Measurements from ENCODE around the gene VSTM4. TPM values are rescaled to one million over a fixed set of nuclear protein-coding genes. Genes with fewer than 3 reads are reported as not detected.

VSTM4 gene
- total and polyA plus RNA-seq, 2 donors (not counting 1 experiment from before 2014, with no cell fraction given), result not detected

- WGBS (ENCODE audit: insufficient coverage), result 84% methylated on average over 3 of the region's 3 CpGs
- H3K9me3 ChIP-seq (ENCODE audit: control extremely low read depth in 1 of 3, control insufficient read depth in 2 of 3, insufficient read depth in 1 of 3, low read length in 2 of 3), result peaks cover 0 to 5% (median 0%) of the 10 kb centered on the region in 3 donors
- Mint-ChIP-seq H3K4me3 (no peak overlapping the region), H3K27ac (no peak overlapping the region), H3K27me3 (peaks cover 24% of the 10 kb centered on the region), H3K9me3 (ENCODE audit: insufficient read depth) (no peaks in the 10 kb centered on the region), H3K4me1 (peaks cover 4% of the 10 kb centered on the region)
- H3K4me2 ChIP-seq (replicated peaks; ENCODE audit: low read depth, low read length, poor library complexity, severe bottlenecking), result no peak overlapping the region
- H2AFZ ChIP-seq (ENCODE audit: insufficient read depth, low read depth, low read length, poor library complexity, severe bottlenecking), result no peak overlapping the region
- TF ChIP-seq EZH2 (IDR thresholded peaks at IDR 0.05; ENCODE audit: borderline replicate concordance, insufficient read depth, low read depth, low read length, poor library complexity, severe bottlenecking), result no peak
- TF ChIP-seq CTCF (IDR thresholded peaks at IDR 0.05), result no peak
- H3K27me3 ChIP-seq (replicated peaks in 1 of 4; ENCODE audit: control extremely low read depth in 1 of 4, control insufficient read depth in 3 of 4, insufficient read depth in 4 of 4, low read length in 3 of 4), result peaks cover 0 to 49% (median 16%) of the 10 kb centered on the region in 4 experiments
- no peak overlapping the region for H3K27ac ChIP-seq (ENCODE audit: low read length in 2 of 2)
- no peaks in the 10 kb centered on the region for H4K20me1 ChIP-seq (ENCODE audit: control insufficient read depth, insufficient read depth, low read length, poor library complexity, severe bottlenecking)
- H3K9ac ChIP-seq (ENCODE audit: low read length), result no peak overlapping the region
- ATAC-seq (ENCODE audit: low read depth) (no peak), DNase-seq (no peak)
- intact Hi-C loops (cut with micrococcal nuclease), result no loop called here
- no peaks in the 10 kb centered on the region for H3K36me3 ChIP-seq (replicated peaks in 1 of 2; ENCODE audit: control extremely low read depth in 1 of 2, control insufficient read depth in 1 of 2, extremely low read depth in 1 of 2, insufficient read depth in 2 of 2, low read length in 1 of 2)
- H3K79me2 ChIP-seq (ENCODE audit: control insufficient read depth, insufficient read depth, low read length), result no peaks in the 10 kb centered on the region
- POLR2A ChIA-PET, result no interaction called here
- H3K4me1 ChIP-seq (ENCODE audit: control insufficient read depth in 2 of 2, insufficient read depth in 2 of 2, low read length in 2 of 2), result peaks cover 4 to 5% of the 10 kb centered on the region in 2 donors
- no peak overlapping the region for H3K4me3 ChIP-seq (ENCODE audit: control extremely low read depth in 1 of 5, extremely low read depth in 1 of 5, insufficient read depth in 1 of 5, low read depth in 2 of 5, low read length in 4 of 5)
- CTCF ChIA-PET, result no interaction called here
Observed at GRCh38 chr10:49113741-49114141, 1.6 kb downstream of the VSTM4 start.

GRCh38 chr10:49112851-49113250 is 2.5 kb downstream of the VSTM4 start:
- Mint-ChIP-seq H3K4me1 (peaks cover 4% of the 10 kb centered on the region), H3K9me3 (ENCODE audit: insufficient read depth) (no peaks in the 10 kb centered on the region), H3K4me3 (no peak overlapping the region), H3K27ac (no peak overlapping the region), H3K27me3 (peaks cover 23% of the 10 kb centered on the region)
- ChIA-PET POLR2A (no interaction called here), CTCF (no interaction called here)
- Histone ChIP-seq H3K27ac (ENCODE audit: low read length in 2 of 2) (no peak overlapping the region), H4K20me1 (ENCODE audit: control insufficient read depth, insufficient read depth, low read length, poor library complexity, severe bottlenecking) (no peaks in the 10 kb centered on the region), H3K79me2 (ENCODE audit: control insufficient read depth, insufficient read depth, low read length) (no peaks in the 10 kb centered on the region), H2AFZ (ENCODE audit: insufficient read depth, low read depth, low read length, poor library complexity, severe bottlenecking) (no peak overlapping the region), H3K9me3 (ENCODE audit: control extremely low read depth in 1 of 3, control insufficient read depth in 2 of 3, insufficient read depth in 1 of 3, low read length in 2 of 3) (peaks cover 0 to 5% (median 0%) of the 10 kb centered on the region in 3 donors), H3K4me3 (ENCODE audit: control extremely low read depth in 1 of 5, extremely low read depth in 1 of 5, insufficient read depth in 1 of 5, low read depth in 2 of 5, low read length in 4 of 5) (no peak overlapping the region), H3K36me3 (replicated peaks in 1 of 2; ENCODE audit: control extremely low read depth in 1 of 2, control insufficient read depth in 1 of 2, extremely low read depth in 1 of 2, insufficient read depth in 2 of 2, low read length in 1 of 2) (no peaks in the 10 kb centered on the region), H3K9ac (ENCODE audit: low read length) (no peak overlapping the region), H3K4me2 (replicated peaks; ENCODE audit: low read depth, low read length, poor library complexity, severe bottlenecking) (no peak overlapping the region), H3K27me3 (replicated peaks in 1 of 4; ENCODE audit: control extremely low read depth in 1 of 4, control insufficient read depth in 3 of 4, insufficient read depth in 4 of 4, low read length in 3 of 4) (peaks cover 0 to 49% (median 16%) of the 10 kb centered on the region in 4 experiments), H3K4me1 (ENCODE audit: control insufficient read depth in 2 of 2, insufficient read depth in 2 of 2, low read length in 2 of 2) (peaks cover 4 to 5% of the 10 kb centered on the region in 2 donors)
- 18% methylated on average over 2 of the region's 3 CpGs for WGBS (ENCODE audit: insufficient coverage)
- no peak for ATAC-seq (ENCODE audit: low read depth)
- no peak for DNase-seq
- intact Hi-C loops (cut with micrococcal nuclease), result no loop called here
- TF ChIP-seq EZH2 (IDR thresholded peaks at IDR 0.05; ENCODE audit: borderline replicate concordance, insufficient read depth, low read depth, low read length, poor library complexity, severe bottlenecking), result no peak
- no peak for TF ChIP-seq CTCF (IDR thresholded peaks at IDR 0.05)

All from B cell (primary cell).